ENCODE results near the gene USP37. TPM values are rescaled to one million over a fixed set of nuclear protein-coding genes. Genes with fewer than 3 reads are reported as not detected.
A peak's percentile ranks its signal among the peaks of the same experiment; 100 is the strongest.

The USP37 gene
- total RNA-seq, 1 donor from 2014 or later, result 9.5 TPM

GRCh38 chr2:218432676-218433365, 135.3 kb downstream of the USP37 start:
- Mint-ChIP-seq H3K9me3 (ENCODE audit: low read depth) (no peaks in the 10 kb centered on the region), H3K4me3 (ENCODE audit: unreplicated experiment) (no peak overlapping the region), H3K36me3 (ENCODE audit: low read depth) (no peaks in the 10 kb centered on the region), H3K27ac (ENCODE audit: unreplicated experiment) (no peak overlapping the region), H3K27me3 (ENCODE audit: low read depth) (peaks cover 6% of the 10 kb centered on the region), H3K4me1 (ENCODE audit: low read depth) (no peaks in the 10 kb centered on the region)
- DNase-seq (ENCODE audit: low spot score), result peak; percentile 38
- TF ChIP-seq CTCF (IDR thresholded peaks at IDR 0.05), result no peak

GRCh38 chr2:218431878-218432277, 136.3 kb downstream of the USP37 start:
- H3K4me3 Mint-ChIP-seq (ENCODE audit: unreplicated experiment), result no peak overlapping the region
- no peak overlapping the region for H3K27ac Mint-ChIP-seq (ENCODE audit: unreplicated experiment)
- DNase-seq (ENCODE audit: low spot score), result peak; percentile 49
- peaks cover 6% of the 10 kb centered on the region for H3K27me3 Mint-ChIP-seq (ENCODE audit: low read depth)
- no peaks in the 10 kb centered on the region for H3K9me3 Mint-ChIP-seq (ENCODE audit: low read depth)
- TF ChIP-seq CTCF (IDR thresholded peaks at IDR 0.05), result no peak
- H3K36me3 Mint-ChIP-seq (ENCODE audit: low read depth), result no peaks in the 10 kb centered on the region
- H3K4me1 Mint-ChIP-seq (ENCODE audit: low read depth), result no peaks in the 10 kb centered on the region

GRCh38 chr2:218430721-218431120, 137.4 kb downstream of the USP37 start:
- H3K9me3 Mint-ChIP-seq (ENCODE audit: low read depth), result no peaks in the 10 kb centered on the region
- no peak for TF ChIP-seq CTCF (IDR thresholded peaks at IDR 0.05)
- H3K4me3 Mint-ChIP-seq (ENCODE audit: unreplicated experiment), result no peak overlapping the region
- DNase-seq (ENCODE audit: low spot score), result peak; percentile 81
- no peaks in the 10 kb centered on the region for H3K4me1 Mint-ChIP-seq (ENCODE audit: low read depth)
- H3K27me3 Mint-ChIP-seq (ENCODE audit: low read depth), result peaks cover 6% of the 10 kb centered on the region
- no peaks in the 10 kb centered on the region for H3K36me3 Mint-ChIP-seq (ENCODE audit: low read depth)
- no peak overlapping the region for H3K27ac Mint-ChIP-seq (ENCODE audit: unreplicated experiment)

- H3K27me3 Mint-ChIP-seq (ENCODE audit: low read depth), result peaks cover 6% of the 10 kb centered on the region
- no peak overlapping the region for H3K4me3 Mint-ChIP-seq (ENCODE audit: unreplicated experiment)
- no peaks in the 10 kb centered on the region for H3K4me1 Mint-ChIP-seq (ENCODE audit: low read depth)
- no peaks in the 10 kb centered on the region for H3K9me3 Mint-ChIP-seq (ENCODE audit: low read depth)
- H3K27ac Mint-ChIP-seq (ENCODE audit: unreplicated experiment), result no peak overlapping the region
- H3K36me3 Mint-ChIP-seq (ENCODE audit: low read depth), result no peaks in the 10 kb centered on the region
- peak; percentile 52 for DNase-seq (ENCODE audit: low spot score)
- no peak for TF ChIP-seq CTCF (IDR thresholded peaks at IDR 0.05)
These were observed 138.0 kb downstream of the USP37 start for GRCh38 chr2:218429911-218430692.

- peak; percentile 80 for DNase-seq (ENCODE audit: low spot score)
- no peak overlapping the region for H3K27ac Mint-ChIP-seq (ENCODE audit: unreplicated experiment)
- H3K36me3 Mint-ChIP-seq (ENCODE audit: low read depth), result no peaks in the 10 kb centered on the region
- H3K27me3 Mint-ChIP-seq (ENCODE audit: low read depth), result peaks cover 4% of the 10 kb centered on the region
- no peaks in the 10 kb centered on the region for H3K9me3 Mint-ChIP-seq (ENCODE audit: low read depth)
- no peak for TF ChIP-seq CTCF (IDR thresholded peaks at IDR 0.05)
- no peak overlapping the region for H3K4me3 Mint-ChIP-seq (ENCODE audit: unreplicated experiment)
- H3K4me1 Mint-ChIP-seq (ENCODE audit: low read depth), result no peaks in the 10 kb centered on the region
These were observed 139.1 kb downstream of the USP37 start for GRCh38 chr2:218428846-218429558.
